GM12874 (cell line): ENCODE data around the gene CAMTA2.

ENCODE experiments used
- CTCF ChIP-seq: IDR thresholded peaks from 2 replicates; pipeline ENCODE4 v1.5.1; 2011; ENCODE audit warnings: low read depth, mild to moderate bottlenecking, control low read depth, low read length, moderate library complexity; ENCODE audit not compliant: insufficient read depth

The CAMTA2 gene

DNA sequence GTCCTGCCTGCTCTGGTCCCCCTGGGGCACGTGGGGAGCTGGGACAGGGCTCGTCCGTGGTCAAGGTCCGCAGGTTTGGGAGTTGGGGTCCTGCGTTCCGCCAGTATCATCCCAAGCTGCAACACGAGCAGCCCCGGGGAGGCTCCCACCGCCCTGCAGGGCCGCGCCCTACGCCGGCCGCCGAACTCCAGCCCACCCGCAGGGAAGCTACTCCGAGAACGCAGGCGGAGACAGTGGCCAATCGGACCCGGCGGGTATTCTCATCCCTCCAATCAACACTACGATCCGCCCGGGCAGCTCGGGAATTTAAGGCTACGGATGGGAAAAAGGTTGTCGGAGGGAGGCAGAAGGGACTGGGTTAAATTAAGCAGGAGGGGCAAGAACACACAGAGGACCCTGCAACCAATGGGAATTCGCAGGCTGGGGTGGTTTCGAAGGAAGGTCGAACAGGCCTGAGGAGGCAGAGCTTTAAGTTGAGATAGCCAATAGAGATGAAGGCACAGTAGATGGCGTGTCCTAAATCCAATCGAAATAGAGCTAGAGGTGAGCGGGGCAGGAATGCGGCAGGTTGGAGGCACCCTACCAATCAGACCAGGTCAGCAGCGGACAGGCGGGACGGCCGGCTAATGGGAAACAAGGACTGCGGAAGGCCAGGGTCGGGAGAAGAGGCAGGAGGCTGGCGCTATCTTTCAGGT lies 20.5 kb downstream of the CAMTA2 start:
- TF ChIP-seq CTCF, result no peak

GRCh38 chr17:4965311-4965986 lies 22.0 kb downstream of the CAMTA2 start:
- TF ChIP-seq CTCF, result no peak

- TF ChIP-seq CTCF, result no peak
Observed at GRCh38 chr17:4960279-4960922, 27.1 kb downstream of the CAMTA2 start.

DNA sequence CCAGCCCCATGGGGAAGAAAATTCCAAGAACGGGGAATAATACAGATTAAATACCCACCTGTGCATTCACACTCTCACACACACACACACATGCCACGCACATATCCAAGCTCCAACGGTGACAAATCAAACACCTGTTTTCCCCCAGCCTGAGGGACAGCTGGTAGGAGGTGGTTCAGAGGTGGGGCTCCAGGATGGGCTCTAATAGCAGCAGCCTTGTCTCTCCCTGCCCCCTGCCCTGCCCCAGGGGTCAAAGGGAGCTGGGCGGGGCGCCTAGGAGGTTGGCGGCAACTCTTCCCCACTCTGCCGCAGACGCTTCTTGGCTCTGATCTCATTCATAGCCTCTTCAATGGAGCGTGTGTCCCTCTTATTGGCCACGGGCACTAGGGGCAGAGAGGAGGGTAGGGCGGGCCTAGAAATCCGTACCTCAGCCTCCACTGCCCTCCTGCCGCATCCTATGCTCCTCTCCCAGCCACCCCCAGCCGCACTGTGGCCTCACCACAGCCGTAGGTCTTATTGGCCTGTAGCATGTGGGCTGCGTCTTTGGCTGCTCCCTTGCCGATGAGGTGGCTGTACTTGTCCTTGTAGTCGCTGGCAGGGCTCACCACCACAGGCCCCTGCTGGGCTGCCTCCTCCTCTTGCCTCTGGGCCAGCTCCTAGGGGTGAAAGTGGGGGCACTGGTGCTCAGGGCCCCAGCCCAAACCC lies 28.1 kb downstream of the CAMTA2 start:
- TF ChIP-seq CTCF, result no peak

- no peak for TF ChIP-seq CTCF
Observed at GRCh38 chr17:4958102-4958501, 29.4 kb downstream of the CAMTA2 start.

DNA sequence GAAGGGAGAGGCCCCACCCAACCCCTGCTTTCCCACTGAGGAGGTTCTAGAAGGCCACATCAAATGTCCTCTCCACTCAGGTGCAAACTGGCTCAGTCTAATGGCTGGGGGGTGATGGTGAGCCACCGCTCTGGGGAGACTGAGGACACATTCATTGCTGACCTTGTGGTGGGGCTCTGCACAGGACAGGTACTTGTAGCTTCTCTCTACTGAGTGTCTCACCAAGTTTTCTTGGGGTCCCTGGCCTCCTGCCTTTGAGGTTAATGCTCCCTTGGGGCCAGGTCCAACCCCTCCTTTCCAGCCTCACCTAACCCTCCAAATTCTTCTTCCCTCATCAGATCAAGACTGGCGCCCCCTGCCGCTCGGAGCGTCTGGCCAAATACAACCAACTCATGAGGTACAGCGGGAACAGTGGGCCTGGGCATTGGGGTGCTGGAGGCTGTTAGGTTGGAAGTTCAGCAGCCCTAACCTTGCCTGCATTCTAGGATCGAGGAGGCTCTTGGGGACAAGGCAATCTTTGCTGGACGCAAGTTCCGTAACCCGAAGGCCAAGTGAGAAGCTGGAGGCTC lies 30.9 kb downstream of the CAMTA2 start:
- no peak for TF ChIP-seq CTCF

- no peak for TF ChIP-seq CTCF
Observed at GRCh38 chr17:4955091-4955490, 32.4 kb downstream of the CAMTA2 start.
